Activated naive CD8-positive, alpha-beta T cell (primary cell): ENCODE results near the gene CDKAL1.
"Not testable (repeated sequence)": the region's sequence is repeated elsewhere in the genome, so short reads cannot be mapped to it uniquely, and the experiment has no call there.

Source experiments
- H3K27ac Mint-ChIP-seq: one replicate; pipeline ENCODE4 v1.8.0; 2021; ENCODE audit warnings: mixed read lengths
- H3K27me3 Mint-ChIP-seq: one replicate; pipeline ENCODE4 v1.8.0; 2021; ENCODE audit warnings: mixed read lengths
- H3K36me3 Mint-ChIP-seq: one replicate; pipeline ENCODE4 v1.8.0; 2021; ENCODE audit warnings: mixed read lengths
- H3K4me1 Mint-ChIP-seq: one replicate; pipeline ENCODE4 v1.8.0; 2021; ENCODE audit warnings: low read depth, mixed read lengths
- H3K4me3 Mint-ChIP-seq: one replicate; pipeline ENCODE4 v1.8.0; 2021; ENCODE audit warnings: mild to moderate bottlenecking, mixed read lengths
- H3K9me3 Mint-ChIP-seq: one replicate; pipeline ENCODE4 v1.8.0; 2021; ENCODE audit warnings: low read depth, mixed read lengths

The CDKAL1 gene

GRCh38 chr6:21071780-21072468 is 537.7 kb downstream of the CDKAL1 start:
- H3K9me3 Mint-ChIP-seq: peaks cover 26% of the 10 kb centered on the region
- H3K4me1 Mint-ChIP-seq: no peaks in the 10 kb centered on the region
- H3K4me3 Mint-ChIP-seq: no peak overlapping the region
- no peak overlapping the region for H3K27ac Mint-ChIP-seq
- H3K27me3 Mint-ChIP-seq: no peaks in the 10 kb centered on the region
- H3K36me3 Mint-ChIP-seq: peaks cover 50% of the 10 kb centered on the region

GRCh38 chr6:21073318-21073839 is 539.1 kb downstream of the CDKAL1 start:
- H3K4me3 Mint-ChIP-seq: no peak overlapping the region
- peaks cover 23% of the 10 kb centered on the region for H3K9me3 Mint-ChIP-seq
- no peak overlapping the region for H3K27ac Mint-ChIP-seq
- H3K4me1 Mint-ChIP-seq: no peaks in the 10 kb centered on the region
- H3K27me3 Mint-ChIP-seq: no peaks in the 10 kb centered on the region
- peaks cover 49% of the 10 kb centered on the region for H3K36me3 Mint-ChIP-seq

GRCh38 chr6:21074484-21074883 is 540.2 kb downstream of the CDKAL1 start:
- Mint-ChIP-seq H3K27me3 (no peaks in the 10 kb centered on the region), H3K9me3 (peaks cover 21% of the 10 kb centered on the region), H3K4me1 (no peaks in the 10 kb centered on the region), H3K36me3 (peaks cover 51% of the 10 kb centered on the region), H3K27ac (no peak overlapping the region), H3K4me3 (no peak overlapping the region)

GRCh38 chr6:21075986-21076385 is 541.7 kb downstream of the CDKAL1 start:
- no peaks in the 10 kb centered on the region for H3K4me1 Mint-ChIP-seq
- peaks cover 47% of the 10 kb centered on the region for H3K36me3 Mint-ChIP-seq

GRCh38 chr6:21078497-21078896 is 544.2 kb downstream of the CDKAL1 start:
- Mint-ChIP-seq H3K27me3 (no peaks in the 10 kb centered on the region), H3K4me3 (no peak overlapping the region), H3K27ac (no peak overlapping the region), H3K4me1 (no peaks in the 10 kb centered on the region), H3K36me3 (peaks cover 36% of the 10 kb centered on the region), H3K9me3 (peaks cover 3% of the 10 kb centered on the region)

More at GRCh38 chr6:21075986-21076385, 541.7 kb downstream of the CDKAL1 start:
- no peaks in the 10 kb centered on the region for H3K27me3 Mint-ChIP-seq
- H3K9me3 Mint-ChIP-seq: peaks cover 15% of the 10 kb centered on the region
- H3K27ac Mint-ChIP-seq: no peak overlapping the region
- no peak overlapping the region for H3K4me3 Mint-ChIP-seq

GRCh38 chr6:21079468-21080048 is 545.3 kb downstream of the CDKAL1 start:
- Mint-ChIP-seq H3K9me3 (peaks cover 3% of the 10 kb centered on the region), H3K27me3 (no peaks in the 10 kb centered on the region), H3K4me1 (no peaks in the 10 kb centered on the region), H3K27ac (no peak overlapping the region), H3K36me3 (peaks cover 35% of the 10 kb centered on the region), H3K4me3 (no peak overlapping the region)

- no peaks in the 10 kb centered on the region for H3K27me3 Mint-ChIP-seq
- peaks cover 39% of the 10 kb centered on the region for H3K36me3 Mint-ChIP-seq
- H3K27ac Mint-ChIP-seq: no peak overlapping the region
- peaks cover 3% of the 10 kb centered on the region for H3K9me3 Mint-ChIP-seq
- no peaks in the 10 kb centered on the region for H3K4me1 Mint-ChIP-seq
- H3K4me3 Mint-ChIP-seq: no peak overlapping the region
Observed at GRCh38 chr6:21080221-21080620, 546.0 kb downstream of the CDKAL1 start.

- no peak overlapping the region for H3K4me3 Mint-ChIP-seq
- no peaks in the 10 kb centered on the region for H3K27me3 Mint-ChIP-seq
- no peak overlapping the region for H3K27ac Mint-ChIP-seq
- H3K36me3 Mint-ChIP-seq: peaks cover 46% of the 10 kb centered on the region
- no peaks in the 10 kb centered on the region for H3K9me3 Mint-ChIP-seq
- no peaks in the 10 kb centered on the region for H3K4me1 Mint-ChIP-seq
Observed at GRCh38 chr6:21082091-21082490, 547.8 kb downstream of the CDKAL1 start.

GRCh38 chr6:21083708-21084107 is 549.5 kb downstream of the CDKAL1 start:
- H3K4me3 Mint-ChIP-seq: no peak overlapping the region
- no peaks in the 10 kb centered on the region for H3K9me3 Mint-ChIP-seq
- peaks cover 41% of the 10 kb centered on the region for H3K36me3 Mint-ChIP-seq
- no peak overlapping the region for H3K27ac Mint-ChIP-seq
- H3K4me1 Mint-ChIP-seq: no peaks in the 10 kb centered on the region
- H3K27me3 Mint-ChIP-seq: no peaks in the 10 kb centered on the region

GRCh38 chr6:21084656-21085055 is 550.4 kb downstream of the CDKAL1 start:
- H3K4me1 Mint-ChIP-seq: no peaks in the 10 kb centered on the region
- no peak overlapping the region for H3K27ac Mint-ChIP-seq
- H3K9me3 Mint-ChIP-seq: no peaks in the 10 kb centered on the region
- H3K36me3 Mint-ChIP-seq: peaks cover 38% of the 10 kb centered on the region
- H3K4me3 Mint-ChIP-seq: no peak overlapping the region
- no peaks in the 10 kb centered on the region for H3K27me3 Mint-ChIP-seq

- Mint-ChIP-seq H3K9me3 (no peaks in the 10 kb centered on the region), H3K27ac (no peak overlapping the region), H3K27me3 (no peaks in the 10 kb centered on the region), H3K4me1 (no peaks in the 10 kb centered on the region), H3K4me3 (no peak overlapping the region), H3K36me3 (peaks cover 37% of the 10 kb centered on the region)
Observed at GRCh38 chr6:21085211-21085610, 551.0 kb downstream of the CDKAL1 start.

GRCh38 chr6:21085643-21086042 is 551.4 kb downstream of the CDKAL1 start:
- H3K4me1 Mint-ChIP-seq: no peaks in the 10 kb centered on the region
- H3K27me3 Mint-ChIP-seq: no peaks in the 10 kb centered on the region
- peaks cover 35% of the 10 kb centered on the region for H3K36me3 Mint-ChIP-seq
- H3K4me3 Mint-ChIP-seq: no peak overlapping the region
- no peaks in the 10 kb centered on the region for H3K9me3 Mint-ChIP-seq
- H3K27ac Mint-ChIP-seq: no peak overlapping the region

- H3K4me1 Mint-ChIP-seq: no peaks in the 10 kb centered on the region
- no peaks in the 10 kb centered on the region for H3K27me3 Mint-ChIP-seq
- H3K9me3 Mint-ChIP-seq: no peaks in the 10 kb centered on the region
- peaks cover 35% of the 10 kb centered on the region for H3K36me3 Mint-ChIP-seq
- H3K4me3 Mint-ChIP-seq: no peak overlapping the region
- H3K27ac Mint-ChIP-seq: no peak overlapping the region
Observed at GRCh38 chr6:21087188-21087587, 552.9 kb downstream of the CDKAL1 start.

- H3K36me3 Mint-ChIP-seq: peaks cover 30% of the 10 kb centered on the region
- H3K4me1 Mint-ChIP-seq: no peaks in the 10 kb centered on the region
- no peak overlapping the region for H3K4me3 Mint-ChIP-seq
- H3K27me3 Mint-ChIP-seq: no peaks in the 10 kb centered on the region
- no peak overlapping the region for H3K27ac Mint-ChIP-seq
- no peaks in the 10 kb centered on the region for H3K9me3 Mint-ChIP-seq
Observed at GRCh38 chr6:21091411-21091810, 557.2 kb downstream of the CDKAL1 start.

GRCh38 chr6:21092231-21092772 is 558.0 kb downstream of the CDKAL1 start:
- H3K4me1 Mint-ChIP-seq, H3K27me3 Mint-ChIP-seq, H3K4me3 Mint-ChIP-seq, H3K27ac Mint-ChIP-seq, H3K9me3 Mint-ChIP-seq: not testable (repeated sequence)
- peaks cover 24% of the 10 kb centered on the region for H3K36me3 Mint-ChIP-seq
